Activated naive CD8-positive, alpha-beta T cell (primary cell): ENCODE data around the gene MARCHF9.
"Not testable (repeated sequence)": the region's sequence is repeated elsewhere in the genome, so short reads cannot be mapped to it uniquely, and the experiment has no call there.

Experiments used
- H3K27ac Mint-ChIP-seq: one replicate; pipeline ENCODE4 v1.8.0; 2021; ENCODE audit warnings: mixed read lengths
- H3K27me3 Mint-ChIP-seq: one replicate; pipeline ENCODE4 v1.8.0; 2021; ENCODE audit warnings: mixed read lengths
- H3K36me3 Mint-ChIP-seq: one replicate; pipeline ENCODE4 v1.8.0; 2021; ENCODE audit warnings: mixed read lengths
- H3K4me1 Mint-ChIP-seq: one replicate; pipeline ENCODE4 v1.8.0; 2021; ENCODE audit warnings: low read depth, mixed read lengths
- H3K4me3 Mint-ChIP-seq: one replicate; pipeline ENCODE4 v1.8.0; 2021; ENCODE audit warnings: mild to moderate bottlenecking, mixed read lengths
- H3K9me3 Mint-ChIP-seq: one replicate; pipeline ENCODE4 v1.8.0; 2021; ENCODE audit warnings: low read depth, mixed read lengths

MARCHF9 gene

GRCh38 chr12:57754411-57755193 lies at the start of gene MARCHF9:
TSS of gene MARCHF9 (plus strand) at chr12:57755103. CDS start at chr12:57755529, 426 bp downstream.
- Mint-ChIP-seq H3K36me3 (peaks cover 13% of the 10 kb centered on the region), H3K27me3 (no peaks in the 10 kb centered on the region), H3K9me3 (no peaks in the 10 kb centered on the region), H3K27ac (peak within 1 kb of the TSS; percentile 67), H3K4me1 (peaks cover 64% of the 10 kb centered on the region), H3K4me3 (peak within 1 kb of the TSS; percentile 91)

GRCh38 chr12:57707250-57707649 lies 47.7 kb upstream of the MARCHF9 start:
- Mint-ChIP-seq H3K4me1 (peaks cover 2% of the 10 kb centered on the region), H3K4me3 (no peak overlapping the region), H3K36me3 (peaks cover 23% of the 10 kb centered on the region), H3K27ac (no peak overlapping the region), H3K9me3 (peaks cover 7% of the 10 kb centered on the region), H3K27me3 (no peaks in the 10 kb centered on the region)

GRCh38 chr12:57708296-57708695 lies 46.6 kb upstream of the MARCHF9 start:
- Mint-ChIP-seq H3K4me3 (no peak overlapping the region), H3K27me3 (no peaks in the 10 kb centered on the region), H3K9me3 (no peaks in the 10 kb centered on the region), H3K27ac (no peak overlapping the region), H3K36me3 (peaks cover 13% of the 10 kb centered on the region), H3K4me1 (no peaks in the 10 kb centered on the region)

- no peaks in the 10 kb centered on the region for H3K27me3 Mint-ChIP-seq
- H3K4me1 Mint-ChIP-seq: no peaks in the 10 kb centered on the region
- no peak overlapping the region for H3K27ac Mint-ChIP-seq
- no peaks in the 10 kb centered on the region for H3K9me3 Mint-ChIP-seq
- H3K4me3 Mint-ChIP-seq: no peak overlapping the region
- H3K36me3 Mint-ChIP-seq: peaks cover 3% of the 10 kb centered on the region
These were observed 42.2 kb upstream of the MARCHF9 start for GRCh38 chr12:57712701-57713100.

GRCh38 chr12:57713209-57713608 lies 41.7 kb upstream of the MARCHF9 start:
- Mint-ChIP-seq H3K9me3 (no peaks in the 10 kb centered on the region), H3K4me3 (no peak overlapping the region), H3K36me3 (peaks cover 5% of the 10 kb centered on the region), H3K27ac (no peak overlapping the region), H3K4me1 (no peaks in the 10 kb centered on the region), H3K27me3 (no peaks in the 10 kb centered on the region)

GRCh38 chr12:57715036-57715748 lies 39.7 kb upstream of the MARCHF9 start:
- H3K36me3 Mint-ChIP-seq, H3K27ac Mint-ChIP-seq, H3K27me3 Mint-ChIP-seq, H3K9me3 Mint-ChIP-seq, H3K4me3 Mint-ChIP-seq, H3K4me1 Mint-ChIP-seq: not testable (repeated sequence)

- peaks cover 5% of the 10 kb centered on the region for H3K36me3 Mint-ChIP-seq
- H3K27me3 Mint-ChIP-seq: no peaks in the 10 kb centered on the region
- H3K4me3 Mint-ChIP-seq: no peak overlapping the region
- no peak overlapping the region for H3K27ac Mint-ChIP-seq
- H3K4me1 Mint-ChIP-seq: no peaks in the 10 kb centered on the region
- H3K9me3 Mint-ChIP-seq: no peaks in the 10 kb centered on the region
These were observed 39.1 kb upstream of the MARCHF9 start for GRCh38 chr12:57715786-57716185.

GRCh38 chr12:57716305-57716704 lies 38.6 kb upstream of the MARCHF9 start:
- Mint-ChIP-seq H3K36me3 (peaks cover 5% of the 10 kb centered on the region), H3K9me3 (no peaks in the 10 kb centered on the region)

GRCh38 chr12:57717131-57717530 lies 37.8 kb upstream of the MARCHF9 start:
- Mint-ChIP-seq H3K9me3 (no peaks in the 10 kb centered on the region), H3K4me3 (no peak overlapping the region), H3K27ac (no peak overlapping the region), H3K27me3 (no peaks in the 10 kb centered on the region), H3K4me1 (peaks cover 5% of the 10 kb centered on the region), H3K36me3 (peaks cover 2% of the 10 kb centered on the region)

More at GRCh38 chr12:57716305-57716704, 38.6 kb upstream of the MARCHF9 start:
- Mint-ChIP-seq H3K4me1 (no peaks in the 10 kb centered on the region), H3K27me3 (no peaks in the 10 kb centered on the region), H3K27ac (no peak overlapping the region), H3K4me3 (no peak overlapping the region)

- H3K27me3 Mint-ChIP-seq: no peaks in the 10 kb centered on the region
- H3K9me3 Mint-ChIP-seq: no peaks in the 10 kb centered on the region
- no peak overlapping the region for H3K27ac Mint-ChIP-seq
- H3K4me3 Mint-ChIP-seq: no peak overlapping the region
- peaks cover 8% of the 10 kb centered on the region for H3K4me1 Mint-ChIP-seq
- H3K36me3 Mint-ChIP-seq: peaks cover 2% of the 10 kb centered on the region
These were observed 36.9 kb upstream of the MARCHF9 start for GRCh38 chr12:57717846-57718640.

- H3K4me3 Mint-ChIP-seq: no peak overlapping the region
- H3K27ac Mint-ChIP-seq: peak overlapping the region; percentile 29
- H3K9me3 Mint-ChIP-seq: no peaks in the 10 kb centered on the region
- H3K27me3 Mint-ChIP-seq: no peaks in the 10 kb centered on the region
- peaks cover 8% of the 10 kb centered on the region for H3K4me1 Mint-ChIP-seq
- peaks cover 2% of the 10 kb centered on the region for H3K36me3 Mint-ChIP-seq
These were observed 36.0 kb upstream of the MARCHF9 start for GRCh38 chr12:57718641-57719528.

- H3K4me1 Mint-ChIP-seq: peaks cover 15% of the 10 kb centered on the region
- no peak overlapping the region for H3K27ac Mint-ChIP-seq
- H3K9me3 Mint-ChIP-seq: no peaks in the 10 kb centered on the region
- H3K27me3 Mint-ChIP-seq: no peaks in the 10 kb centered on the region
- H3K4me3 Mint-ChIP-seq: no peak overlapping the region
- H3K36me3 Mint-ChIP-seq: peaks cover 2% of the 10 kb centered on the region
These were observed 34.9 kb upstream of the MARCHF9 start for GRCh38 chr12:57719777-57720605.

GRCh38 chr12:57720606-57721595 lies 34.0 kb upstream of the MARCHF9 start:
- H3K27ac Mint-ChIP-seq: no peak overlapping the region
- peaks cover 2% of the 10 kb centered on the region for H3K36me3 Mint-ChIP-seq
- H3K9me3 Mint-ChIP-seq: no peaks in the 10 kb centered on the region
- peaks cover 16% of the 10 kb centered on the region for H3K4me1 Mint-ChIP-seq
- H3K4me3 Mint-ChIP-seq: no peak overlapping the region
- no peaks in the 10 kb centered on the region for H3K27me3 Mint-ChIP-seq
